Measurements from ENCODE around the gene DICER1. TPM values are rescaled to one million over a fixed set of nuclear protein-coding genes. Genes with fewer than 3 reads are reported as not detected.

Gene DICER1
- polyA plus RNA-seq, 2 donors, result 9.2 to 10.2 TPM

GRCh38 chr14:95102680-95103044 is 54.7 kb downstream of the DICER1 start:
- peaks cover 11 to 20% of the 10 kb centered on the region in 2 donors for H3K36me3 ChIP-seq (ENCODE audit: control insufficient read depth in 2 of 2, insufficient read depth in 2 of 2, low read length in 1 of 2)
- 72 to 85% methylated on average over 5 of the region's 5 CpGs for WGBS, 2 donors
- H3K4me3 ChIP-seq (ENCODE audit: low read depth in 1 of 2, low read length in 2 of 2), result no peak overlapping the region
- H3K27me3 ChIP-seq (ENCODE audit: control insufficient read depth in 1 of 2, insufficient read depth in 2 of 2, low read length in 2 of 2), result no peaks in the 10 kb centered on the region
- H3K9me3 ChIP-seq (ENCODE audit: control insufficient read depth in 2 of 2, insufficient read depth in 1 of 2, low read depth in 1 of 2, low read length in 1 of 2), result no peaks in the 10 kb centered on the region
- no peak overlapping the region for H3K27ac ChIP-seq (ENCODE audit: low read depth in 2 of 2, low read length in 1 of 2)
- H3K4me1 ChIP-seq (ENCODE audit: control insufficient read depth in 2 of 2, insufficient read depth in 2 of 2, low read length in 1 of 2), result no peaks in the 10 kb centered on the region

DNA sequence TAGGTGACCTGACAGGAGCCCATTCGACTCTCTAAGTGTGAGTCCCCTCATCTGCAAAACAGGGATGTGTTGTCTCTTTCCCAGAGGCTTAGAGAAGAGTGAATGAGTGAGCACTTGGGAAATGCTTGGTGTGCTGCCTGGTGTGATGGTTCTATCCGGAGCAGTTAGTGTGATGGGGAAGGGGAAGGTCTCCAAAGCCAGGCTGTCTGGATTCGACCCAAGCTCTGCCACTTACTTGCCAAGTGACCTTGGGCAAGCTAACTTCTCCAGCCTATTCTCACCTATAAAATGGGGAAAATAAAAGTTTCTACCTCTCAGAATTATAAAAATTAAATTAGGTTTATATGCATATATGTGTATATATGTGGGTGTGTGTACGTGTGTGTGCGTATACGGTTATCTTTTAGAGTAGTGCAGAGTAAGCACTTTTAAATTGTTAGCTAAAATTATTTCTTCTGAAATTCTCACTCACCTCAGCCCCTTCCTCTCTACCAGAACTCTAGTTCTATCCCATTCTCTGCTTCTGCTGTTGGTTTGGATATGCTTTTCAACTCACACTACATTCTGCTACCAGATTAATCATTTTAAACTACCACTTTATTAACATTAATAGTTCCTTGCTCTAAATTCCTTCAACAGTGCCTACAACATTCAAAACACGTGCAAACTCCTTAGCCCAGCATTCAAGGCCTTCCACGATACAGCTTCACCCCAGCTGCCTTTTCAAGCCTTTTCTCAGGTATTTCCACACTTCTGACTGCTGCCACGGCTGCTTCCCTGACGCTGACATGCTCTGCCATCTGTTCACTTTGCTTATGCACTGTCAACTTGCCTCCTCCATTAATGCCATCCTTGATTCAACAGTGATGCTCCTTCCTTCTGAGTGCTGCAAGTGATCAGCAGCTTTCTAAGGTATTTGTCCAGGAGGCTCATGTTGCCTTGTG is 55.3 kb downstream of the DICER1 start:
- Histone ChIP-seq H3K9me3 (ENCODE audit: control insufficient read depth in 2 of 2, insufficient read depth in 1 of 2, low read depth in 1 of 2, low read length in 1 of 2) (no peaks in the 10 kb centered on the region), H3K36me3 (ENCODE audit: control insufficient read depth in 2 of 2, insufficient read depth in 2 of 2, low read length in 1 of 2) (peaks cover 11 to 20% of the 10 kb centered on the region in 2 donors), H3K4me1 (ENCODE audit: control insufficient read depth in 2 of 2, insufficient read depth in 2 of 2, low read length in 1 of 2) (no peaks in the 10 kb centered on the region), H3K27ac (ENCODE audit: low read depth in 2 of 2, low read length in 1 of 2) (no peak overlapping the region), H3K27me3 (ENCODE audit: control insufficient read depth in 1 of 2, insufficient read depth in 2 of 2, low read length in 2 of 2) (no peaks in the 10 kb centered on the region), H3K4me3 (ENCODE audit: low read depth in 1 of 2, low read length in 2 of 2) (no peak overlapping the region)
- 82 to 88% methylated on average over 10 of the region's 10 CpGs for WGBS, 2 donors

DNA sequence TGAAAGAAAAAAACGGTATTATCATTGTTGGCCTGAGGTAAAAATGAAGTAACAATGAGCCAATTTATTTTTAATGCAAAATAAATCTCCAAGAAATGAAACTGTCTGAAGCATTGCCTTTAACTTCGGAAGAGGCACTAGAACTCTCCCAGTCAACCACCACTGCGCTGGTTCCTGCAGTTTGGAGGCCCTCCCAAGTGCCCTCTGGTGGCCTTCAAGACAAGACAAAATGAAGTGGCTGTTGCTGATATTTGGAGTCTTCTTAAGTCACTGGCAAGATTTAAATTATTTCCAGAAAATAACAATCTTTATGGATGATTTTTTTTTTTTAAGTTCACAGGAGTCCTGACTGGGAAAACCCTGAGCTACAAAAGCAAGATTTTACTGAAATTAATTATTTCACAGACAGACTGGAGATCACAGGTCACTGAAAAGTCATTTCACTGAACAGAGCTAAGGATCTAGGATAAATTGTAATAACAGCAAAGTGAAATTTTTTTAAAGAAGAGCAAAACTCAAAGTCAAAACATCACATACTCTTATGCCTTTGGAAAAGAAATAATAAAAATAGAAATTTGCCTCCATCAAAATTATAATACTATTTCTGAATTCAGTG is 58.2 kb downstream of the DICER1 start:
- Histone ChIP-seq H3K9me3 (ENCODE audit: control insufficient read depth in 2 of 2, insufficient read depth in 1 of 2, low read depth in 1 of 2, low read length in 1 of 2) (no peaks in the 10 kb centered on the region), H3K4me1 (ENCODE audit: control insufficient read depth in 2 of 2, insufficient read depth in 2 of 2, low read length in 1 of 2) (no peaks in the 10 kb centered on the region), H3K27ac (ENCODE audit: low read depth in 2 of 2, low read length in 1 of 2) (no peak overlapping the region), H3K36me3 (ENCODE audit: control insufficient read depth in 2 of 2, insufficient read depth in 2 of 2, low read length in 1 of 2) (peaks cover 13 to 16% of the 10 kb centered on the region in 2 donors), H3K4me3 (ENCODE audit: low read depth in 1 of 2, low read length in 2 of 2) (no peak overlapping the region), H3K27me3 (ENCODE audit: control insufficient read depth in 1 of 2, insufficient read depth in 2 of 2, low read length in 2 of 2) (no peaks in the 10 kb centered on the region)
- WGBS, 2 donors, result 33 to 43% methylated on average over 3 of the region's 3 CpGs

DNA sequence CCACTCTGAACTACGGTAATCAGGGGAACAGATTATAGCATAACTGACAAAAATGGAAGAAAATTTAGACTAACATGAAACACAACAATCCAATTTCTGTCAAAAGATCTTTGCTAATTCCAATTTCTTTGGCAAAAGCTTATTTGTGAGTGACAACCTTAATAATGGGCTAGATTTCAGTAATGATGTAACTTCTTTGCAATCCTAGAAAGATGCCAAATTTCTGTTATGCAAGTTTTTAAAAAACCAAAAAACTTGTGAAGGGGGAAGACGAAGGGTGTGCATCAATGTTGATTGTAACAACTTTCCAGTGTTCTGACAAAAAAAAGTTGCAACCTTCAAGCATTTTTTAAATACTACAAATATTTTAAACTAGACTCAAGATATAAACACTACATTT is 59.9 kb downstream of the DICER1 start:
- Histone ChIP-seq H3K27me3 (ENCODE audit: control insufficient read depth in 1 of 2, insufficient read depth in 2 of 2, low read length in 2 of 2) (no peaks in the 10 kb centered on the region), H3K27ac (ENCODE audit: low read depth in 2 of 2, low read length in 1 of 2) (no peak overlapping the region), H3K4me1 (ENCODE audit: control insufficient read depth in 2 of 2, insufficient read depth in 2 of 2, low read length in 1 of 2) (no peaks in the 10 kb centered on the region), H3K9me3 (ENCODE audit: control insufficient read depth in 2 of 2, insufficient read depth in 1 of 2, low read depth in 1 of 2, low read length in 1 of 2) (no peaks in the 10 kb centered on the region), H3K36me3 (ENCODE audit: control insufficient read depth in 2 of 2, insufficient read depth in 2 of 2, low read length in 1 of 2) (peaks cover 15% of the 10 kb centered on the region in 2 donors), H3K4me3 (ENCODE audit: low read depth in 1 of 2, low read length in 2 of 2) (no peak overlapping the region)
- whole genome bisulfite sequencing, 2 donors, result 76 to 77% methylated on average over 2 of the region's 2 CpGs

GRCh38 chr14:95096476-95096875 is 60.9 kb downstream of the DICER1 start:
- Histone ChIP-seq H3K4me3 (ENCODE audit: low read depth in 1 of 2, low read length in 2 of 2) (no peak overlapping the region), H3K27me3 (ENCODE audit: control insufficient read depth in 1 of 2, insufficient read depth in 2 of 2, low read length in 2 of 2) (no peaks in the 10 kb centered on the region), H3K9me3 (ENCODE audit: control insufficient read depth in 2 of 2, insufficient read depth in 1 of 2, low read depth in 1 of 2, low read length in 1 of 2) (no peaks in the 10 kb centered on the region), H3K4me1 (ENCODE audit: control insufficient read depth in 2 of 2, insufficient read depth in 2 of 2, low read length in 1 of 2) (no peaks in the 10 kb centered on the region), H3K36me3 (ENCODE audit: control insufficient read depth in 2 of 2, insufficient read depth in 2 of 2, low read length in 1 of 2) (peaks cover 10 to 13% of the 10 kb centered on the region in 2 donors), H3K27ac (ENCODE audit: low read depth in 2 of 2, low read length in 1 of 2) (no peak overlapping the region)
- 78 to 89% methylated on average over 4 of the region's 4 CpGs for WGBS, 2 donors

DNA sequence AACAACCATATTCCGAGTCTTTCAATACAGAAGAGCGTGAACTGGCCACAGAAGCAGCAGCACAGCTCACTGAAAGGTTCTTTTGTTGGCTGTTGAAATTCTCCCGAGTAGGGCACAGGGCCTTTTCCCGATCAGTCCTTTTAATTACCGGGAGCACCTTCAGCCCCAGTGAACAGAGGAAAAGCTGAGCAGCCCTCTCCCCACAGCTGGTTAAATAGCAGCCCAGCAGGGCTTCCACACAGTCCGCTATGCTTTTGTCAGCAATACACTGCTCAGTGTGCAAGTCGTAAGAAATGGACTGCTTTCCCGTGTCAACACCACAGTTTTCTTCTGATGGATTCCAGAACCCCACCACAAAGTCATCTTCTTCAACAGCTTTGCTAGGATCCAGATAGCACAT is 61.3 kb downstream of the DICER1 start:
- Histone ChIP-seq H3K4me3 (ENCODE audit: low read depth in 1 of 2, low read length in 2 of 2) (no peak overlapping the region), H3K27ac (ENCODE audit: low read depth in 2 of 2, low read length in 1 of 2) (no peak overlapping the region), H3K36me3 (ENCODE audit: control insufficient read depth in 2 of 2, insufficient read depth in 2 of 2, low read length in 1 of 2) (peaks cover 10 to 15% of the 10 kb centered on the region in 2 donors), H3K4me1 (ENCODE audit: control insufficient read depth in 2 of 2, insufficient read depth in 2 of 2, low read length in 1 of 2) (no peaks in the 10 kb centered on the region), H3K9me3 (ENCODE audit: control insufficient read depth in 2 of 2, insufficient read depth in 1 of 2, low read depth in 1 of 2, low read length in 1 of 2) (no peaks in the 10 kb centered on the region), H3K27me3 (ENCODE audit: control insufficient read depth in 1 of 2, insufficient read depth in 2 of 2, low read length in 2 of 2) (no peaks in the 10 kb centered on the region)
- 90 to 91% methylated on average over 8 of the region's 8 CpGs for WGBS, 2 donors

DNA sequence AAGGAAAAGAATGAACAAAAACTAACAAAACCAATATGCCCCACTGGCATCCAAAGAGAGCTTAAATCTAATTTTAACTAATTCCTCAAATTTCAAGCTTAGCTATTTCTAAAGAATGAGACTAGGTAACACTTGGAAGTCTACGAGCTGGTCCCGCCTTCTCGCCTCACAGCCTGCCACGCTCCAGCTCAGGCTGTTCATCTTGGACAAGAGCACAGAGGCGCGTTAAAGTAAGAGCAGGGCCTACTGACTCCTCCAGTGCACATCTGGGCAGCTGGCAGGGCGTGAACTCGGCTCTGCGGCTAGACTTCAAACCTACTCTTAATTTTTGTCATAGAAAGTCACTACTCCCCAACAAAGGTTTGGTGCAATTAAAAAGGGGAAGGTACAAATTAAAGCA is 64.6 kb downstream of the DICER1 start:
- no peak overlapping the region for H3K27ac ChIP-seq (ENCODE audit: low read depth in 2 of 2, low read length in 1 of 2)
- no peaks in the 10 kb centered on the region for H3K4me1 ChIP-seq (ENCODE audit: control insufficient read depth in 2 of 2, insufficient read depth in 2 of 2, low read length in 1 of 2)
- peaks cover 10 to 18% of the 10 kb centered on the region in 2 donors for H3K36me3 ChIP-seq (ENCODE audit: control insufficient read depth in 2 of 2, insufficient read depth in 2 of 2, low read length in 1 of 2)
- 92% methylated on average over 9 of the region's 9 CpGs for WGBS, 2 donors
- no peak overlapping the region for H3K4me3 ChIP-seq (ENCODE audit: low read depth in 1 of 2, low read length in 2 of 2)
- H3K9me3 ChIP-seq (ENCODE audit: control insufficient read depth in 2 of 2, insufficient read depth in 1 of 2, low read depth in 1 of 2, low read length in 1 of 2), result no peaks in the 10 kb centered on the region
- H3K27me3 ChIP-seq (ENCODE audit: control insufficient read depth in 1 of 2, insufficient read depth in 2 of 2, low read length in 2 of 2), result no peaks in the 10 kb centered on the region

- no peak overlapping the region for H3K27ac ChIP-seq (ENCODE audit: low read depth in 2 of 2, low read length in 1 of 2)
- H3K36me3 ChIP-seq (ENCODE audit: control insufficient read depth in 2 of 2, insufficient read depth in 2 of 2, low read length in 1 of 2), result peaks cover 10 to 18% of the 10 kb centered on the region in 2 donors
- H3K4me3 ChIP-seq (ENCODE audit: low read depth in 1 of 2, low read length in 2 of 2), result no peak overlapping the region
- H3K4me1 ChIP-seq (ENCODE audit: control insufficient read depth in 2 of 2, insufficient read depth in 2 of 2, low read length in 1 of 2), result no peaks in the 10 kb centered on the region
- no peaks in the 10 kb centered on the region for H3K27me3 ChIP-seq (ENCODE audit: control insufficient read depth in 1 of 2, insufficient read depth in 2 of 2, low read length in 2 of 2)
- WGBS, 2 donors, result 59 to 60% methylated on average over 4 of the region's 4 CpGs
- no peaks in the 10 kb centered on the region for H3K9me3 ChIP-seq (ENCODE audit: control insufficient read depth in 2 of 2, insufficient read depth in 1 of 2, low read depth in 1 of 2, low read length in 1 of 2)
Measured at GRCh38 chr14:95091581-95091980, 65.7 kb downstream of the DICER1 start.

GRCh38 chr14:95088665-95089064 is 68.7 kb downstream of the DICER1 start:
- 65 to 69% methylated on average over 4 of the region's 4 CpGs for WGBS, 2 donors
- no peak overlapping the region for H3K4me3 ChIP-seq (ENCODE audit: low read depth in 1 of 2, low read length in 2 of 2)
- H3K27ac ChIP-seq (ENCODE audit: low read depth in 2 of 2, low read length in 1 of 2), result no peak overlapping the region
- no peaks in the 10 kb centered on the region for H3K9me3 ChIP-seq (ENCODE audit: control insufficient read depth in 2 of 2, insufficient read depth in 1 of 2, low read depth in 1 of 2, low read length in 1 of 2)
- H3K4me1 ChIP-seq (ENCODE audit: control insufficient read depth in 2 of 2, insufficient read depth in 2 of 2, low read length in 1 of 2), result no peaks in the 10 kb centered on the region
- no peaks in the 10 kb centered on the region for H3K27me3 ChIP-seq (ENCODE audit: control insufficient read depth in 1 of 2, insufficient read depth in 2 of 2, low read length in 2 of 2)
- peaks cover 4 to 16% of the 10 kb centered on the region in 2 donors for H3K36me3 ChIP-seq (ENCODE audit: control insufficient read depth in 2 of 2, insufficient read depth in 2 of 2, low read length in 1 of 2)

Data from esophagus (tissue), 2 donors.